Hematopoietic multipotent progenitor cell treated with erythropoietin and hydrocortisone succinate and interleukin-3 and kit ligand, for 15 days (in vitro differentiated cells): Measurements from ENCODE around the gene PTCHD4.

ENCODE experiments used
- DNase-seq: peaks from one replicate; pipeline ENCODE4 v3.0.0-alpha.2; 2015; ENCODE audit warnings: low spot score

Gene PTCHD4

GRCh38 chr6:48099713-48100587 lies 11.0 kb downstream of the PTCHD4 start:
- DNase-seq = no peak

DNA sequence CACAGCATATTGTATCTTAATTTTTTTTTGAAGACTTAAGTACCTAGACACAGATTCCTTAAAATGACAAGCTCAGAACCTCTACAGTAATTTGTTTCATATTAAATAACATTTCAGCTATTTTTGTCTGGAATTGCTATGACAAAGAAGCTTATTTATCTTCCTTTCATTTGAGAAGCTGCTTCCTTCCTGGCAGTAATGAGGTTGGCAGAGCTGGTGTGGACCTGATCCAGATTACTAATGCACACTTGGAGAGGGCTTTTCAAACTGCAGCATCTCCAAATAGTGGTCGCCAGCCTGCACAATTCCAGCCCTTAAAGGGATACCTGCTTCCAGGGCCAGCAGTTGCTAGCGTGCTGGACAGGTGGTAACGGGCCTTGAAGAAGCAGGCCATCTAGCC lies 12.1 kb downstream of the PTCHD4 start:
- DNase-seq = no peak

- DNase-seq = no peak
Measured at GRCh38 chr6:48092550-48093217, 18.3 kb downstream of the PTCHD4 start.

DNA sequence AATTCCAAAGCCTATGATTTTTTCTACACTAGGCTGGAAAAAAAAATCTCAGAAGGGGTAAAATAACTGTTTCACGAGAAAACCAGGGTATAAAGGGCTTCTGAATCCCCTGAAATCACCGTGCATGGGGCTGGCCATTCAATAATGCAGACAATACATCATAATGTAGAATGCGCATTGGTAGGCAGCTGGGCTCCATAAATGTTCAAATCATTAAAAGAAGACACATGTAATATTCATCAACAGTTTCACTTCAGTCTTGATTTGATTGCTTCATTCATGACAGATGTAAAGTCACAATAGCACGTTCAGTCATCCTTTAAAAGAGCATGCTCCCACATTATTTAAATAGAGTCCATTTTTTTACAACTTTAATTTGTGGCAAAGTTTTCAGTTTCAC lies 20.5 kb downstream of the PTCHD4 start:
- no peak for DNase-seq

DNA sequence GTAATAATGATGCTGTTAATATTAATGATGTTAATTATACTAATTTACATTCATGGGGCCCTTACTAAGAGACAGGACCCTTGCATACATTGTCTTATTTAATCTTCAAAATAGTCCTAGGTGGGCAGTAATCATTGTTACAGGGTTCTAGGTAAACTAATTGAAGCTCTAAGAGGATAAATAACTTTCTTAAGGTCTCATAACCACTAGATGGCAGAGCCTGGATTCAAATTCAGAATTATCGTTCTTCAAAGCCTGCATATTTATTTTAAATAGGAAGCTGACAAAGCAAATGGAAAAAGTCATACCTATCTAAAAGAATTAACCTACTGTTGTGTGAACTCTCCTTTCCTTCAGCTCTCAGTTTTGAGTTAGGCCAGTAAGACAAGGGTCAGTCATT lies 23.5 kb downstream of the PTCHD4 start:
- DNase-seq = no peak

DNA sequence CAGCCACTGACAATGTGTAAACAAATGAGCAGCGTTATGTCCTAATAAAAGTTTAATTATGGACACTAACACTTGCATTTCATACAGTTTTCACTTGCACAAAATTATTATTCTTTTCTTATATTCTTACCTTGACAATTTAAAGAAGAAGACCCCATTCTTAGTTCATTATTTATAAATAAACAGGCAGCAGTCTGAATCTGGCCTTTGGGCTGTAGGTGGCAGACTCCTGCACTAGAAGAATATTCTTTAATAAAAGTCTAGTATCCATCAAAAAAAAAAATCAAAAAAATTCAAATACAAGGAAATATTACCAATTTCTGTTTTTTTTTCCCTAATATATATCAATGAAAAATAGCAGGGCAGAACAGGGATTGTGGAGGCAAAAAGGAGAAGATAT lies 24.8 kb downstream of the PTCHD4 start:
- no peak for DNase-seq

DNA sequence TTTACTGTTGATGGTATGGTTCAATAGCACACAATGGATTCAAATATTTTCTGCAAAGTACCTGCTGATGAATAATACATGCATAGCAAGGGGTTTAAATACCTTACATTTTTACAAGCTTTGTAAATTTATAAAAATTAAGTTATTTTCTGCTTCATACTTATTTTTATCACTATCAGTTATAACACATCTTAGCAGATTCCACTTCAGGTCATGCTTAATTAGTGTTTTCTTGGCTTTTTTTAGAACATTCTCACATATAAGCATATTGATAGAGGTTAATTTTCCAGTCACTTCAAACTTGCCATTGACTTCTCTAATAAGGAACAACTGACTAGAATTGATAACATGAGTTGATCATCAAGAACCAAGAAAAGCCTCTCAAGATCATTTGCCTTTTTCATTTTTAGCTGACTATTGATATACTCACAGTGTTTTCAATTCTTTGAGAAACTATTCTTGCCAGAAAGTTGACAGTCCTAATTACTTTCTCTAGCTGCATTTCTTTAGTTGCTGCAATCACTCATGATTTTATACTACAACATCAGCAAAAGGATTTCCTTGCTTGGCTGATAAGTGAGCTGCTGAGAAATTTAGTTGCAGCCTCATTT lies 25.8 kb downstream of the PTCHD4 start:
- DNase-seq = no peak

DNA sequence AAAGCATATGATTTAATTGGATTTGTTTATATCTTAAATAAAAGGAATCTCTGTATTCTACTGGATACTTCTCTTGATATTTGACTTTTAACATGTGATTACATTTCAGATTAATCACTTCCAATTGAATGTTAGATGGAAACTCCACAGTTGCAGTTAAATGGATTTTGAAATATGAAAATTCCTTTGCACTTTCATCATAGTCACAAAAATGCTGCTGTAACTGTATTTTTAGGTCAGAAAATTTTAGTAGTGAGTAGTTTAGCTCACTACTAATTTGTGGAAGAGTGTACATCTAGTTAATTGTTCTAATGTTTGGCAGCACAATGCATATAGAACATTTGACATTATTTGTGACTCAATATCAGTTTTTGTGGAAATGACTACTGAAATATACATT lies 26.8 kb downstream of the PTCHD4 start:
- no peak for DNase-seq

DNA sequence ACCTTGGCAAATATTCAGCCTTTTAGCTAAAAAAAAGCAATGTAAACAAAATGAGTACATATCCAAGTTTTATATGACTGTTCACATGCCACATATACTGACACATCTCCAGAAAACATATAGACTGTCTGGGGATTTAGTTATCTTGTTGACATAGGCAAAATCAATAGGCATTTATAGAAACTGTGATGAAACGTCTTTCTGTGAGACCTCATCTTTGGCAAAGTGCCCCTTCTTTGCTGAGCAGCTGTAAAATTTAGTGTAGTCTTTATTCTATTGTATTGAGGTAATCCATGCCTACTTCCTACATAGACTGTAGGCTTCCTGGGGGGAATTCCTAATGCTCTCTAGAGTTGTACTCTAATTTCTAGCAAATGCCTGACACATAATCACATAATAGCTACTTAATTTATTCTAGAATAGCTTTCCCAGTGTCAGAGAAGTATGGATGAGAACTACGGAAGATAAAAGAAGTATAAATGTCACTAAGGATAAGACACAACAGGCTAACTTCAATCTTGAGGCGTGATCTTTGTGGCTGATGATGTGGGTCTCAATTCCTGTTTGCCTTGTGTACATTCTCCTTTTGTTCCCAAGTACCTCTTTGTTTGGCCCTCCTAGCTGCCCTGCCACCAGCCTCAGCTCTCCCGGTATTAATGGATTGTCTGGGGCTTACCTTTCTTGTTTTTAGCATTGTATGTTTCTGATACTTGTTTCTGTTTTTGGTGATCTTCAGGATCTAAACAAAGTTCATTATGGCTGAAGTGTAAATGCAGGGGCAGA lies 30.6 kb downstream of the PTCHD4 start:
- DNase-seq = no peak

- DNase-seq = no peak
Measured at GRCh38 chr6:48078120-48078519, 32.9 kb downstream of the PTCHD4 start.

GRCh38 chr6:48075181-48075580 lies 35.8 kb downstream of the PTCHD4 start:
- DNase-seq = no peak

DNA sequence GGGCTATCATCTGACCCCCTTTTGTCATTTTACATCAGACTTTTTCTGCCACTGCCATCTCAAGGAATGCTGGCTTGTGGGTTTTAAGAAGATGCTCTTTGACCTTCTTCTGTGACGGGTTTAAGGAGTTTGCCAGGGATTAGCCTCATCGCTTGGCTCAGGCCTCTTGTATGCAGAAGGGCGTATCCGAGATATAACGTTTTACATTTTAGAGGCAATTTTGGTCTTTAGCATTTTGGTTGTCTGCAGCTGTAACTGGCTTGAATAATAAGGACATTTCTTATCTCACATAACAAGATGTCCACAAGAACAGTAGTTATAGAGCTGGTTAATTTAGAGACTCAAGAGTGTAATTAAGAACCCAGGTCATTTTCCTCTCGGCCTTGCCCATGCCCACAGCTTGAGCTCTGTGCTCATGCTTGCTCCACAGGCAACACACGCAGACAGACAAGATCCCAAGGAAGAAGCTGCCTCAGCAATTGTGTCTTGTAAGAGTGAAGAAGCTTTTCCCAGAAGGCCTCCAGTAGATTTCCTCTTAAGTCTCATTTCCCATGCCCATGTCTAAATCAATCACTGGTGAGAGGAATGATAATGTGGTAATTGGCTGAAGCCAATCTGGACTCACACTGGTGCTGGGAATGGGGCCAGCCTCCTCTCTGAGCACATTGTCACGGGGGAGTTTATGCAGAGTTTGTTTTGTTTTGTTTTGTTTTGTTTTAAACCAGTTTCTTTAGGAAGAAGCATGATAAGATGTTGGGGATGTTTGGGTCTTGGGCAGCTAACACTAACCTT lies 36.8 kb downstream of the PTCHD4 start:
- DNase-seq = no peak

GRCh38 chr6:48071833-48072232 lies 39.2 kb downstream of the PTCHD4 start:
- no peak for DNase-seq

- DNase-seq = no peak
Measured at GRCh38 chr6:48069280-48069679, 41.7 kb downstream of the PTCHD4 start.

DNA sequence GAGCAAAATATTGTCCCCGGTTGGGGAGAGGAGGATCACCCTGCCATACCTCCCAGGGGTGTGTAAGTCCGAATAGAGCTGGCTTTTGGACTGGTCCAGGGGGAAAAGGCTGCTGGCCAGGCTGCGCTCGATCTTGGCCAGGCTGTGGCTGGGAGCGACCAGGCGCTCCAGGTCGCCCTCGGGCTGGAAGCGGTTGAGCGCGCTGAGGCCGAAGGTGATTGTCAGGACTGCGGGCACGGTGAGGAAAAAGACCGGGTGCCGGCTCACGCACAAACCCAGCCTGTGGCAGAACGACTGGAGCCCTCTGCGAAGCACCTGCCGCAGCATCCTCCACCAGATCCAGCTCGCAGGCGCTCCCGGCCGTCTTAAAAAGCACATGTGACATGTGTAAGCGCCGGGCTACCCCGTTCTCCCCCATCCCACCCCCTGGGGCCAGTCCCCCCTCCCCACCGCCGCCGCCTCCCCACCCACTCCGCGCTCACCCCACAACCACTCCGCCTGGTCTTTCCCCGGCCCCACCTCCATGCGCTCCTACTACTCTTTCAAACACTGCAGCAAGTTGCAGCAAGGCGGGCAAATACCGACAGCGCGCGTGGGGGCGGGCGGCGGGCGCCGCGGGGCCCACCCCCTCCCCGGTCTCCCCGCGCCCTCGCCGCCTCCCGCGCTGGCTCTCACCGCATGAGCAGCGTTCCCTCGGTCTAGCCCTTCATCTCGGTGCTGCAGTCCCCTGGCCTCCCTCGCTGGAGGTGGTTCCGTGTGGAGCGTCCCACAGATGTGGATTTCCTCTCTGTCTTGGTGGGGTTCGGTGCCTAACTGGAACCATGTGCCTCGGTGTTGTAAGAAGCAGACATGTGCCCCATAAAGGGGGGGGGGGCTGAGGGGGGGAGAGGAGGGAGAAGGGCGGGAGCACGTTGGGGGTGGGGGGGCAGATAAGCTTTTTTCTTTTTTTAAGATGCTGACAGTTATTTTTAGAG lies 42.4 kb downstream of the PTCHD4 start:
- no peak for DNase-seq

GRCh38 chr6:48067886-48068277 lies 43.1 kb downstream of the PTCHD4 start:
- no peak for DNase-seq

- DNase-seq = no peak
Measured at GRCh38 chr6:48067148-48067712, 43.8 kb downstream of the PTCHD4 start.

DNA sequence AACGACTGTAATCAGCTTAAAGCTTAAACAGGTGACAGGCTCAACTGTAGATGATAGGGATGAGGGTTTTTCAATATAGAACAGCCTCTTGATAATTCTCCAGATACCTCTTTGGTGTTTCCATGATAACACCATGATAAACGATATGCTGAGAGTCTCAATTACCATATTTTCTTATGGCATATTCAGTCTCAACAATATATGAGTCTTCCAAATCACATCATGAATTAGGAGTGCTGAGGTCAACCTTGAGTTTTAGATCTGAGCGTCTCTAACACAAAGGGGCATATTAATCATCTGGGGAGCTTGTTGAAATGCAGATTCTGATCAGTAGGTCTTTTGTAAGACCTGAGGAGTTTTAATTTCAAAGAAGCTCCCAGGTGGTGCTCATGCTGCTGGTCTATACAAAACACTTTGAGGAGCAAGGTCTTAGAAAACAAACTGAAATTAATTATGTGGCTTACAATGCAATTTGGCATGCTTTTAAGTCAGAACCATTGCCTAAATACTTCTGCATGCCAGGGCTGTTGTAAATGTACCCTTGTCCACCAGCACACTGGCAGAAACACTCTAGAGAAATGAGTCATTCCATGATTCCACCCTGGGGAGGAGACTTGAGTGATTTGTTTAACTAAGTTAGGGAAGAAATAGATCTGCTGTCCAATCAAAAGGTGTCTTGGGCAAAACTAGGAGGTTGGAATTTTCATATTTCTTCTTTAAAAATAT lies 49.6 kb downstream of the PTCHD4 start:
- DNase-seq = no peak
